WTC11 (cell line): Measurements from ENCODE around the gene CAMTA1. TPM values are rescaled to one million over a fixed set of nuclear protein-coding genes. Genes with fewer than 3 reads are reported as not detected.

ENCODE experiments used
- ATAC-seq: fragments of 200-7000 bp; cut with Tn5 transposase; 2 replicates; pipeline ENCODE4 v1.10.0; 2021; ENCODE audit warnings: mild to moderate bottlenecking, moderate library complexity
- CTCF ChIA-PET: fragments of 300-600 bp; sonication (Branson Sonifier 250); formaldehyde crosslinking; loops from one replicate; lab custom pipeline; 2021; ENCODE audit warnings: antibody characterized with exemption; lab: Charles Lee
- POLR2A ChIA-PET: fragments of 350-600 bp; sonication (Branson Sonifier 250); formaldehyde crosslinking; loops from one replicate; lab custom pipeline; 2021; ENCODE audit warnings: antibody characterized with exemption; lab: Charles Lee
- DNase-seq: peaks from one replicate; pipeline ENCODE4 v3.0.0; 2021; ENCODE audit warnings: low spot score
- H3K27ac Mint-ChIP-seq: 2 replicates; pipeline ENCODE4 v1.8.0; 2021; ENCODE audit warnings: mixed read lengths
- H3K27me3 Mint-ChIP-seq: 2 replicates; pipeline ENCODE4 v1.8.0; 2021; ENCODE audit warnings: low read depth, mild to moderate bottlenecking, moderate library complexity, mixed read lengths
- H3K36me3 Mint-ChIP-seq: 2 replicates; pipeline ENCODE4 v1.8.0; 2021; ENCODE audit warnings: mixed read lengths
- H3K4me1 Mint-ChIP-seq: 2 replicates; pipeline ENCODE4 v1.8.0; 2022; ENCODE audit warnings: mixed read lengths
- H3K4me3 Mint-ChIP-seq: 2 replicates; pipeline ENCODE4 v1.8.0; 2021; ENCODE audit warnings: mild to moderate bottlenecking, moderate library complexity, mixed read lengths
- H3K9me3 Mint-ChIP-seq: 2 replicates; pipeline ENCODE4 v1.8.0; 2021; ENCODE audit warnings: mixed read lengths
- CBFB ChIP-seq: sonication (generic); formaldehyde crosslinking; IDR thresholded peaks from 2 replicates; pipeline ENCODE4 v1.8.1; 2022; ENCODE audit warnings: mild to moderate bottlenecking, low read depth, missing genetic modification reagents
- GABPB1 ChIP-seq: sonication (generic); formaldehyde crosslinking; IDR thresholded peaks from 2 replicates; pipeline ENCODE4 v1.8.1; 2023; ENCODE audit warnings: mild to moderate bottlenecking, missing genetic modification reagents
- GTF2I ChIP-seq: fragments of 250-450 bp; sonication (Bioruptor Pico); conservative IDR thresholded peaks from 2 replicates; pipeline ENCODE4 v1.4.0; 2021; ENCODE audit warnings: mild to moderate bottlenecking
- NR2C2 ChIP-seq: sonication (generic); formaldehyde crosslinking; IDR thresholded peaks from 2 replicates; pipeline ENCODE4 v1.8.0; 2022; ENCODE audit warnings: mild to moderate bottlenecking, missing genetic modification reagents
- SMAD3 ChIP-seq: sonication (generic); formaldehyde crosslinking; IDR thresholded peaks from 2 replicates; pipeline ENCODE4 v1.8.0; 2022; ENCODE audit warnings: missing genetic modification reagents, mild to moderate bottlenecking, borderline replicate concordance
- ZNF232 ChIP-seq: sonication (generic); formaldehyde crosslinking; IDR thresholded peaks from 2 replicates; pipeline ENCODE4 v1.8.0; 2022; ENCODE audit warnings: mild to moderate bottlenecking, missing genetic modification reagents
- ZNF423 ChIP-seq: fragments of 250-450 bp; sonication (Bioruptor Pico); IDR thresholded peaks from 2 replicates; pipeline ENCODE4 v2.1.2; 2022; ENCODE audit warnings: mild to moderate bottlenecking, moderate library complexity
- ZNF671 ChIP-seq: fragments of 250-450 bp; sonication (Bioruptor Pico); IDR thresholded peaks from 2 replicates; pipeline ENCODE4 v1.8.0; 2021; ENCODE audit warnings: mild to moderate bottlenecking
- total RNA-seq: library from RNA; stranded (reverse); gene quantifications from 3 replicates; pipeline ENCODE4 v1.2.3, GENCODE V29; 2021
- TF ChIP-seq, protein P1 (sequence below): sonication (generic); formaldehyde crosslinking; conservative IDR thresholded peaks from 2 replicates; pipeline ENCODE4 v1.8.1; 2023; ENCODE audit warnings: mild to moderate bottlenecking, low read depth, missing genetic modification reagents, moderate library complexity
- TF ChIP-seq, protein P2 (sequence below): sonication (generic); formaldehyde crosslinking; IDR thresholded peaks from 2 replicates; pipeline ENCODE4 v1.8.0; 2022; ENCODE audit warnings: mild to moderate bottlenecking, missing genetic modification reagents
- TF ChIP-seq, protein P3 (sequence below): sonication (generic); formaldehyde crosslinking; IDR thresholded peaks from 2 replicates; pipeline ENCODE4 v1.8.0; 2022; ENCODE audit warnings: mild to moderate bottlenecking, missing genetic modification reagents
- TF ChIP-seq, protein P4 (sequence below): fragments of 250-450 bp; sonication (Bioruptor Pico); IDR thresholded peaks from 2 replicates; pipeline ENCODE4 v1.8.0; 2021; ENCODE audit warnings: mild to moderate bottlenecking
- TF ChIP-seq, protein P5 (sequence below): sonication (generic); formaldehyde crosslinking; IDR thresholded peaks from 2 replicates; pipeline ENCODE4 v1.8.1; 2023; ENCODE audit warnings: mild to moderate bottlenecking, missing genetic modification reagents
- TF ChIP-seq, protein P6 (sequence below): sonication (generic); formaldehyde crosslinking; IDR thresholded peaks from 2 replicates; pipeline ENCODE4 v1.8.0; 2023; ENCODE audit warnings: mild to moderate bottlenecking, missing genetic modification reagents
- TF ChIP-seq, protein P7 (sequence below): sonication (generic); formaldehyde crosslinking; IDR thresholded peaks from 2 replicates; pipeline ENCODE4 v1.8.1; 2023; ENCODE audit warnings: mild to moderate bottlenecking, missing genetic modification reagents, moderate library complexity
- TF ChIP-seq, protein P8 (sequence below): sonication (generic); formaldehyde crosslinking; IDR thresholded peaks from 2 replicates; pipeline ENCODE4 v1.8.0; 2023; ENCODE audit warnings: missing genetic modification reagents, mild to moderate bottlenecking, borderline replicate concordance
- TF ChIP-seq, protein P9 (sequence below): sonication (generic); formaldehyde crosslinking; IDR thresholded peaks from 2 replicates; pipeline ENCODE4 v1.8.1; 2023; ENCODE audit warnings: mild to moderate bottlenecking, missing genetic modification reagents, moderate library complexity

CAMTA1 gene
- total RNA-seq, 1 experiment from 2014 or later: 86.4 TPM

DNA sequence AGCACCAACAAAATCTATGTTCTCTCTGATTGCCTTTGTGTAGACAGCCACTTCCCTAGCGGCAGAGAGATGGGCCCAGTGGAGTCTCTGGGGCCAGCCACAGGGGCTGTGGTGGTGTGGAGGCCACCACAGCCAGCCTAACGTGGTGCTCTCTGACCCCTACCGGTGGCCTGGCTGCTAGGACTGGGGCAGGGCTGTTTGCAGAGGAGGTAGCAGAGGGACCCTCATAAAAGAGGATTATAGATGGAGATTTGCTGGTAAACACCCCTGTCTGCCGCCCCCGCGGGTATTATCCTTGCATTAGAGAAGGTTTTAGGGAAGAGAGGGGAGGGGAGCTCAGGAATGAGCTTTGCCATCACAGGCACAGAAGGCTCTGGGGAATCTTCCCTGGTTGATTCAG lies 675.6 kb downstream of the CAMTA1 start (continued):
- TF ChIP-seq, protein P1, sequence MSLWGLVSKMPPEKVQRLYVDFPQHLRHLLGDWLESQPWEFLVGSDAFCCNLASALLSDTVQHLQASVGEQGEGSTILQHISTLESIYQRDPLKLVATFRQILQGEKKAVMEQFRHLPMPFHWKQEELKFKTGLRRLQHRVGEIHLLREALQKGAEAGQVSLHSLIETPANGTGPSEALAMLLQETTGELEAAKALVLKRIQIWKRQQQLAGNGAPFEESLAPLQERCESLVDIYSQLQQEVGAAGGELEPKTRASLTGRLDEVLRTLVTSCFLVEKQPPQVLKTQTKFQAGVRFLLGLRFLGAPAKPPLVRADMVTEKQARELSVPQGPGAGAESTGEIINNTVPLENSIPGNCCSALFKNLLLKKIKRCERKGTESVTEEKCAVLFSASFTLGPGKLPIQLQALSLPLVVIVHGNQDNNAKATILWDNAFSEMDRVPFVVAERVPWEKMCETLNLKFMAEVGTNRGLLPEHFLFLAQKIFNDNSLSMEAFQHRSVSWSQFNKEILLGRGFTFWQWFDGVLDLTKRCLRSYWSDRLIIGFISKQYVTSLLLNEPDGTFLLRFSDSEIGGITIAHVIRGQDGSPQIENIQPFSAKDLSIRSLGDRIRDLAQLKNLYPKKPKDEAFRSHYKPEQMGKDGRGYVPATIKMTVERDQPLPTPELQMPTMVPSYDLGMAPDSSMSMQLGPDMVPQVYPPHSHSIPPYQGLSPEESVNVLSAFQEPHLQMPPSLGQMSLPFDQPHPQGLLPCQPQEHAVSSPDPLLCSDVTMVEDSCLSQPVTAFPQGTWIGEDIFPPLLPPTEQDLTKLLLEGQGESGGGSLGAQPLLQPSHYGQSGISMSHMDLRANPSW (CRISPR knock-in tag): no peak
- no peak for TF ChIP-seq ZNF423 (CRISPR knock-in tag)
- TF ChIP-seq CBFB (CRISPR knock-in tag): no peak

DNA sequence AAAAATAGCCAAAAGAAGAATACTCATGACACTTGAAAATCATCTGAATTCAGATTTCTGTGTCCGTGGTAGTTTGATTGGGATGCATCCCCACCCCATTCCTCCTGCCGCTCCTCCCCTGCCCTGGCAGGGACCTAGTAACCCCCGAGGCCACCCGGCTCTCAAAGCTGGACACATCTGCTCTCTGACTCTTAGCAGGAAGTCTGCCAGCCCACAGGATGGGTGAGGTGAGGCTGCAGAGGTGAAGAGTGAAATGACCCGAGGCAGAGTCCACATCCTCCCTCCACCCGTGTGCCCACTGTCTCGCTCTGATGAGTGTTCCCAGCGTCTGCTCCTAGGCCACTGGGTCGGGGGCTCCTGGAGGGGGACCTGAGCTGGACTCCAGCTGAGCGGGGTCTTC lies 677.4 kb downstream of the CAMTA1 start:
- H3K36me3 Mint-ChIP-seq: no peaks in the 10 kb centered on the region
- no peak overlapping the region for H3K4me3 Mint-ChIP-seq
- ATAC-seq (no peak), DNase-seq (no peak)
- peaks cover 8% of the 10 kb centered on the region for H3K4me1 Mint-ChIP-seq
- no peaks in the 10 kb centered on the region for H3K9me3 Mint-ChIP-seq
- H3K27ac Mint-ChIP-seq: no peak overlapping the region
- POLR2A ChIA-PET: no interaction called here
- CTCF ChIA-PET: no interaction called here
- no peaks in the 10 kb centered on the region for H3K27me3 Mint-ChIP-seq
- TF ChIP-seq NR2C2 (CRISPR knock-in tag) (no peak), SMAD3 (CRISPR knock-in tag) (no peak), ZNF232 (CRISPR knock-in tag) (no peak), GABPB1 (CRISPR knock-in tag) (no peak), ZNF671 (CRISPR knock-in tag) (no peak), GTF2I (CRISPR knock-in tag) (no peak)
- TF ChIP-seq, protein P2, sequence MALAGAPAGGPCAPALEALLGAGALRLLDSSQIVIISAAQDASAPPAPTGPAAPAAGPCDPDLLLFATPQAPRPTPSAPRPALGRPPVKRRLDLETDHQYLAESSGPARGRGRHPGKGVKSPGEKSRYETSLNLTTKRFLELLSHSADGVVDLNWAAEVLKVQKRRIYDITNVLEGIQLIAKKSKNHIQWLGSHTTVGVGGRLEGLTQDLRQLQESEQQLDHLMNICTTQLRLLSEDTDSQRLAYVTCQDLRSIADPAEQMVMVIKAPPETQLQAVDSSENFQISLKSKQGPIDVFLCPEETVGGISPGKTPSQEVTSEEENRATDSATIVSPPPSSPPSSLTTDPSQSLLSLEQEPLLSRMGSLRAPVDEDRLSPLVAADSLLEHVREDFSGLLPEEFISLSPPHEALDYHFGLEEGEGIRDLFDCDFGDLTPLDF: no peak
- TF ChIP-seq, protein P3, sequence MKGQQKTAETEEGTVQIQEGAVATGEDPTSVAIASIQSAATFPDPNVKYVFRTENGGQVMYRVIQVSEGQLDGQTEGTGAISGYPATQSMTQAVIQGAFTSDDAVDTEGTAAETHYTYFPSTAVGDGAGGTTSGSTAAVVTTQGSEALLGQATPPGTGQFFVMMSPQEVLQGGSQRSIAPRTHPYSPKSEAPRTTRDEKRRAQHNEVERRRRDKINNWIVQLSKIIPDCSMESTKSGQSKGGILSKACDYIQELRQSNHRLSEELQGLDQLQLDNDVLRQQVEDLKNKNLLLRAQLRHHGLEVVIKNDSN (CRISPR knock-in tag): no peak
- TF ChIP-seq, protein P4, sequence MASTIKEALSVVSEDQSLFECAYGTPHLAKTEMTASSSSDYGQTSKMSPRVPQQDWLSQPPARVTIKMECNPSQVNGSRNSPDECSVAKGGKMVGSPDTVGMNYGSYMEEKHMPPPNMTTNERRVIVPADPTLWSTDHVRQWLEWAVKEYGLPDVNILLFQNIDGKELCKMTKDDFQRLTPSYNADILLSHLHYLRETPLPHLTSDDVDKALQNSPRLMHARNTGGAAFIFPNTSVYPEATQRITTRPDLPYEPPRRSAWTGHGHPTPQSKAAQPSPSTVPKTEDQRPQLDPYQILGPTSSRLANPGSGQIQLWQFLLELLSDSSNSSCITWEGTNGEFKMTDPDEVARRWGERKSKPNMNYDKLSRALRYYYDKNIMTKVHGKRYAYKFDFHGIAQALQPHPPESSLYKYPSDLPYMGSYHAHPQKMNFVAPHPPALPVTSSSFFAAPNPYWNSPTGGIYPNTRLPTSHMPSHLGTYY (CRISPR knock-in tag): no peak
- TF ChIP-seq, protein P5, sequence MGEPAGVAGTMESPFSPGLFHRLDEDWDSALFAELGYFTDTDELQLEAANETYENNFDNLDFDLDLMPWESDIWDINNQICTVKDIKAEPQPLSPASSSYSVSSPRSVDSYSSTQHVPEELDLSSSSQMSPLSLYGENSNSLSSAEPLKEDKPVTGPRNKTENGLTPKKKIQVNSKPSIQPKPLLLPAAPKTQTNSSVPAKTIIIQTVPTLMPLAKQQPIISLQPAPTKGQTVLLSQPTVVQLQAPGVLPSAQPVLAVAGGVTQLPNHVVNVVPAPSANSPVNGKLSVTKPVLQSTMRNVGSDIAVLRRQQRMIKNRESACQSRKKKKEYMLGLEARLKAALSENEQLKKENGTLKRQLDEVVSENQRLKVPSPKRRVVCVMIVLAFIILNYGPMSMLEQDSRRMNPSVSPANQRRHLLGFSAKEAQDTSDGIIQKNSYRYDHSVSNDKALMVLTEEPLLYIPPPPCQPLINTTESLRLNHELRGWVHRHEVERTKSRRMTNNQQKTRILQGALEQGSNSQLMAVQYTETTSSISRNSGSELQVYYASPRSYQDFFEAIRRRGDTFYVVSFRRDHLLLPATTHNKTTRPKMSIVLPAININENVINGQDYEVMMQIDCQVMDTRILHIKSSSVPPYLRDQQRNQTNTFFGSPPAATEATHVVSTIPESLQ (CRISPR knock-in tag): no peak
- TF ChIP-seq, protein P6, sequence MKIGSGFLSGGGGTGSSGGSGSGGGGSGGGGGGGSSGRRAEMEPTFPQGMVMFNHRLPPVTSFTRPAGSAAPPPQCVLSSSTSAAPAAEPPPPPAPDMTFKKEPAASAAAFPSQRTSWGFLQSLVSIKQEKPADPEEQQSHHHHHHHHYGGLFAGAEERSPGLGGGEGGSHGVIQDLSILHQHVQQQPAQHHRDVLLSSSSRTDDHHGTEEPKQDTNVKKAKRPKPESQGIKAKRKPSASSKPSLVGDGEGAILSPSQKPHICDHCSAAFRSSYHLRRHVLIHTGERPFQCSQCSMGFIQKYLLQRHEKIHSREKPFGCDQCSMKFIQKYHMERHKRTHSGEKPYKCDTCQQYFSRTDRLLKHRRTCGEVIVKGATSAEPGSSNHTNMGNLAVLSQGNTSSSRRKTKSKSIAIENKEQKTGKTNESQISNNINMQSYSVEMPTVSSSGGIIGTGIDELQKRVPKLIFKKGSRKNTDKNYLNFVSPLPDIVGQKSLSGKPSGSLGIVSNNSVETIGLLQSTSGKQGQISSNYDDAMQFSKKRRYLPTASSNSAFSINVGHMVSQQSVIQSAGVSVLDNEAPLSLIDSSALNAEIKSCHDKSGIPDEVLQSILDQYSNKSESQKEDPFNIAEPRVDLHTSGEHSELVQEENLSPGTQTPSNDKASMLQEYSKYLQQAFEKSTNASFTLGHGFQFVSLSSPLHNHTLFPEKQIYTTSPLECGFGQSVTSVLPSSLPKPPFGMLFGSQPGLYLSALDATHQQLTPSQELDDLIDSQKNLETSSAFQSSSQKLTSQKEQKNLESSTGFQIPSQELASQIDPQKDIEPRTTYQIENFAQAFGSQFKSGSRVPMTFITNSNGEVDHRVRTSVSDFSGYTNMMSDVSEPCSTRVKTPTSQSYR (CRISPR knock-in tag): no peak
- TF ChIP-seq, protein P7, sequence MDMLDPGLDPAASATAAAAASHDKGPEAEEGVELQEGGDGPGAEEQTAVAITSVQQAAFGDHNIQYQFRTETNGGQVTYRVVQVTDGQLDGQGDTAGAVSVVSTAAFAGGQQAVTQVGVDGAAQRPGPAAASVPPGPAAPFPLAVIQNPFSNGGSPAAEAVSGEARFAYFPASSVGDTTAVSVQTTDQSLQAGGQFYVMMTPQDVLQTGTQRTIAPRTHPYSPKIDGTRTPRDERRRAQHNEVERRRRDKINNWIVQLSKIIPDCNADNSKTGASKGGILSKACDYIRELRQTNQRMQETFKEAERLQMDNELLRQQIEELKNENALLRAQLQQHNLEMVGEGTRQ (CRISPR knock-in tag): no peak
- TF ChIP-seq, protein P8, sequence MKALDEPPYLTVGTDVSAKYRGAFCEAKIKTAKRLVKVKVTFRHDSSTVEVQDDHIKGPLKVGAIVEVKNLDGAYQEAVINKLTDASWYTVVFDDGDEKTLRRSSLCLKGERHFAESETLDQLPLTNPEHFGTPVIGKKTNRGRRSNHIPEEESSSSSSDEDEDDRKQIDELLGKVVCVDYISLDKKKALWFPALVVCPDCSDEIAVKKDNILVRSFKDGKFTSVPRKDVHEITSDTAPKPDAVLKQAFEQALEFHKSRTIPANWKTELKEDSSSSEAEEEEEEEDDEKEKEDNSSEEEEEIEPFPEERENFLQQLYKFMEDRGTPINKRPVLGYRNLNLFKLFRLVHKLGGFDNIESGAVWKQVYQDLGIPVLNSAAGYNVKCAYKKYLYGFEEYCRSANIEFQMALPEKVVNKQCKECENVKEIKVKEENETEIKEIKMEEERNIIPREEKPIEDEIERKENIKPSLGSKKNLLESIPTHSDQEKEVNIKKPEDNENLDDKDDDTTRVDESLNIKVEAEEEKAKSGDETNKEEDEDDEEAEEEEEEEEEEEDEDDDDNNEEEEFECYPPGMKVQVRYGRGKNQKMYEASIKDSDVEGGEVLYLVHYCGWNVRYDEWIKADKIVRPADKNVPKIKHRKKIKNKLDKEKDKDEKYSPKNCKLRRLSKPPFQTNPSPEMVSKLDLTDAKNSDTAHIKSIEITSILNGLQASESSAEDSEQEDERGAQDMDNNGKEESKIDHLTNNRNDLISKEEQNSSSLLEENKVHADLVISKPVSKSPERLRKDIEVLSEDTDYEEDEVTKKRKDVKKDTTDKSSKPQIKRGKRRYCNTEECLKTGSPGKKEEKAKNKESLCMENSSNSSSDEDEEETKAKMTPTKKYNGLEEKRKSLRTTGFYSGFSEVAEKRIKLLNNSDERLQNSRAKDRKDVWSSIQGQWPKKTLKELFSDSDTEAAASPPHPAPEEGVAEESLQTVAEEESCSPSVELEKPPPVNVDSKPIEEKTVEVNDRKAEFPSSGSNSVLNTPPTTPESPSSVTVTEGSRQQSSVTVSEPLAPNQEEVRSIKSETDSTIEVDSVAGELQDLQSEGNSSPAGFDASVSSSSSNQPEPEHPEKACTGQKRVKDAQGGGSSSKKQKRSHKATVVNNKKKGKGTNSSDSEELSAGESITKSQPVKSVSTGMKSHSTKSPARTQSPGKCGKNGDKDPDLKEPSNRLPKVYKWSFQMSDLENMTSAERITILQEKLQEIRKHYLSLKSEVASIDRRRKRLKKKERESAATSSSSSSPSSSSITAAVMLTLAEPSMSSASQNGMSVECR (CRISPR knock-in tag): no peak
- TF ChIP-seq, protein P9, sequence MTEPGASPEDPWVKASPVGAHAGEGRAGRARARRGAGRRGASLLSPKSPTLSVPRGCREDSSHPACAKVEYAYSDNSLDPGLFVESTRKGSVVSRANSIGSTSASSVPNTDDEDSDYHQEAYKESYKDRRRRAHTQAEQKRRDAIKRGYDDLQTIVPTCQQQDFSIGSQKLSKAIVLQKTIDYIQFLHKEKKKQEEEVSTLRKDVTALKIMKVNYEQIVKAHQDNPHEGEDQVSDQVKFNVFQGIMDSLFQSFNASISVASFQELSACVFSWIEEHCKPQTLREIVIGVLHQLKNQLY (CRISPR knock-in tag): no peak
